ENCODE data around the gene CNTFR. TPM values are rescaled to one million over a fixed set of nuclear protein-coding genes. Genes with fewer than 3 reads are reported as not detected.

Gene CNTFR
- total RNA-seq, 4 donors from 2014 or later = 19.8 to 40.9 (median 34.7) TPM

- H3K27ac ChIP-seq = no peak overlapping the region
- H3K4me1 ChIP-seq = peaks cover 0 to 13% (median 3%) of the 10 kb centered on the region in 4 donors
- H3K4me3 ChIP-seq = no peak overlapping the region
- no peaks in the 10 kb centered on the region for H3K27me3 ChIP-seq
- H3K36me3 ChIP-seq = peaks cover 0 to 32% (median 0%) of the 10 kb centered on the region in 3 donors
- 66 to 71% methylated on average over 8 of the region's 8 CpGs for WGBS, 2 donors
- no peak for DNase-seq (ENCODE audit: low spot score in 2 of 2)
- H3K9me3 ChIP-seq = peaks cover 0 to 6% (median 0%) of the 10 kb centered on the region in 4 donors
- TF ChIP-seq, protein P1, sequence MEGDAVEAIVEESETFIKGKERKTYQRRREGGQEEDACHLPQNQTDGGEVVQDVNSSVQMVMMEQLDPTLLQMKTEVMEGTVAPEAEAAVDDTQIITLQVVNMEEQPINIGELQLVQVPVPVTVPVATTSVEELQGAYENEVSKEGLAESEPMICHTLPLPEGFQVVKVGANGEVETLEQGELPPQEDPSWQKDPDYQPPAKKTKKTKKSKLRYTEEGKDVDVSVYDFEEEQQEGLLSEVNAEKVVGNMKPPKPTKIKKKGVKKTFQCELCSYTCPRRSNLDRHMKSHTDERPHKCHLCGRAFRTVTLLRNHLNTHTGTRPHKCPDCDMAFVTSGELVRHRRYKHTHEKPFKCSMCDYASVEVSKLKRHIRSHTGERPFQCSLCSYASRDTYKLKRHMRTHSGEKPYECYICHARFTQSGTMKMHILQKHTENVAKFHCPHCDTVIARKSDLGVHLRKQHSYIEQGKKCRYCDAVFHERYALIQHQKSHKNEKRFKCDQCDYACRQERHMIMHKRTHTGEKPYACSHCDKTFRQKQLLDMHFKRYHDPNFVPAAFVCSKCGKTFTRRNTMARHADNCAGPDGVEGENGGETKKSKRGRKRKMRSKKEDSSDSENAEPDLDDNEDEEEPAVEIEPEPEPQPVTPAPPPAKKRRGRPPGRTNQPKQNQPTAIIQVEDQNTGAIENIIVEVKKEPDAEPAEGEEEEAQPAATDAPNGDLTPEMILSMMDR (IDR thresholded peaks at IDR 0.05) = no peak
- no peak for TF ChIP-seq EP300 (IDR thresholded peaks at IDR 0.05)
- no peak for TF ChIP-seq POLR2A (IDR thresholded peaks at IDR 0.05)
These were observed 23.2 kb downstream of the CNTFR start for GRCh38 chr9:34566322-34566721.

DNA sequence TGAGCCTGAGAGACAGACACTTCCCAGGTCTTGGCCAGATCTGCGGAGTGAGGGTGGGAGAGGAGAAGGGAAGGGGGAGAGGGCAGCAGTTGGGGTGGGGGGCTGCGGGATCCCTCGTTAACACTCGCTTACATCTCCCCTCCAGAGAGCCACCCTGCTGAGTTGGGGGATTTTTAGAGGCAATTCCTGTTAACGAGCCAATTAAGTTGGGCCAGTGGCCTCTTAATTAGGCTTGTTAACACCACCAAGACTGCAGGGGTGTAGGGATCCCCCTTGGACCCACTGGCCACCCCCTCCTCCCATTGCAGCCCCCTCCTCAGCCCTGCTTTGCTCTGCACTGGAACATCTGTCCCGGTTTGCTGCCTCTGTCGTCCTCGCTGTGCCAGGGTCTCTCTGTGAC is 23.7 kb downstream of the CNTFR start:
- H3K9me3 ChIP-seq = peaks cover 0 to 6% (median 0%) of the 10 kb centered on the region in 4 donors
- H3K4me1 ChIP-seq = peaks cover 0 to 12% (median 6%) of the 10 kb centered on the region in 4 donors
- no peak for TF ChIP-seq EP300 (IDR thresholded peaks at IDR 0.05)
- TF ChIP-seq POLR2A (IDR thresholded peaks at IDR 0.05) = no peak
- TF ChIP-seq, protein P1 (IDR thresholded peaks at IDR 0.05) = no peak
- 76 to 84% methylated on average over 8 of the region's 8 CpGs for WGBS, 2 donors
- no peak overlapping the region for H3K4me3 ChIP-seq
- no peaks in the 10 kb centered on the region for H3K27me3 ChIP-seq
- no peak overlapping the region for H3K27ac ChIP-seq
- H3K36me3 ChIP-seq = peaks cover 0 to 32% (median 0%) of the 10 kb centered on the region in 3 donors
- no peak for DNase-seq (ENCODE audit: low spot score in 2 of 2)

- TF ChIP-seq, protein P1 (IDR thresholded peaks at IDR 0.05) = no peak
- TF ChIP-seq POLR2A (IDR thresholded peaks at IDR 0.05) (no peak), EP300 (IDR thresholded peaks at IDR 0.05) (no peak)
- WGBS, 2 donors = 89 to 94% methylated on average over 16 of the region's 16 CpGs
- DNase-seq (ENCODE audit: low spot score in 2 of 2) = no peak
- H3K4me1 ChIP-seq = peaks cover 0 to 17% (median 15%) of the 10 kb centered on the region in 4 donors
- H3K4me3 ChIP-seq = no peak overlapping the region
- peaks cover 0 to 32% (median 0%) of the 10 kb centered on the region in 3 donors for H3K36me3 ChIP-seq
- no peak overlapping the region for H3K27ac ChIP-seq
- H3K9me3 ChIP-seq = peaks cover 0 to 6% (median 0%) of the 10 kb centered on the region in 4 donors
- H3K27me3 ChIP-seq = no peaks in the 10 kb centered on the region
These were observed 24.9 kb downstream of the CNTFR start for GRCh38 chr9:34564617-34565016.

GRCh38 chr9:34563262-34563661 is 26.3 kb downstream of the CNTFR start:
- Histone ChIP-seq H3K27ac (no peak overlapping the region), H3K9me3 (peaks cover 0 to 6% (median 0%) of the 10 kb centered on the region in 4 donors), H3K36me3 (peaks cover 0 to 28% (median 0%) of the 10 kb centered on the region in 3 donors), H3K27me3 (no peaks in the 10 kb centered on the region), H3K4me3 (no peak overlapping the region), H3K4me1 (peaks cover 0 to 27% (median 17%) of the 10 kb centered on the region in 4 donors)
- DNase-seq (ENCODE audit: low spot score in 2 of 2) = no peak
- no peak for TF ChIP-seq POLR2A (IDR thresholded peaks at IDR 0.05)
- TF ChIP-seq, protein P1 (IDR thresholded peaks at IDR 0.05) = no peak
- TF ChIP-seq EP300 (IDR thresholded peaks at IDR 0.05) = no peak
- 77 to 81% methylated on average over 5 of the region's 5 CpGs for WGBS, 2 donors

DNA sequence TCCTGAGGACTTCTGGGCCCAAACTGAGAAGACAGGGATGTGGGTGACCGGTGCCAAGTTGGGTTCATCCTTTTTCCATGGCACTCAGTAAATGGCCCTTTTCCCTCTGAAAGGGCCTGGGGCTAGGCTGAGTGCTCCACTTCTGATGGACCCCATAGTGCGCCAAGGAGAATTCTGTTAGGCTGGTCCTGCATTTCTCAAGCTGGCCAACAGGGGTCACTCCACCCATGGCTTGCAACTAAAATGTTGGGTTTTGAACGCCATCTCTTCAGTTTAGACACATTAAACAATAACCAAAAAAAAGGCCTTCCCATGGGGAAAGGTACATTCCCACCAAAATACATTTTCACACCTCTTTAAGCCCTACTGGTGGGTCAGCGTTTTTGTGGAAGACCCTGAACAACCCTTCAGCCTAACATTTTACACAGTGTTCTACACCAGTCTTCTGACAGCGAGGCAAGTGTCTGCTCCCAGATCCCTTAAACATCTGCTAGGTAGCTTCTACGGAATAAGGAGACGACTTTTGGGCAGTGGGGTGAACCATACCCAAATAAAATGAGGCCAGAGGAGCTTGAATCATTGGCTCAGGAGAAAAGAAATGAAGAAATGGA is 27.3 kb downstream of the CNTFR start:
- no peak overlapping the region for H3K27ac ChIP-seq
- whole genome bisulfite sequencing, 2 donors = 91 to 97% methylated on average over 7 of the region's 7 CpGs
- no peak for TF ChIP-seq POLR2A (IDR thresholded peaks at IDR 0.05)
- TF ChIP-seq, protein P1 (IDR thresholded peaks at IDR 0.05) = peak in 1 of 5 experiments; percentile 31
- peaks cover 0 to 25% (median 0%) of the 10 kb centered on the region in 3 donors for H3K36me3 ChIP-seq
- H3K9me3 ChIP-seq = peaks cover 0 to 6% (median 0%) of the 10 kb centered on the region in 4 donors
- peaks cover 0 to 27% (median 17%) of the 10 kb centered on the region in 4 donors for H3K4me1 ChIP-seq
- DNase-seq (ENCODE audit: low spot score in 2 of 2) = no peak
- H3K4me3 ChIP-seq = no peak overlapping the region
- H3K27me3 ChIP-seq = no peaks in the 10 kb centered on the region
